Neural cell (in vitro differentiated cells): ENCODE measurements around the gene NDFIP1. TPM values are rescaled to one million over a fixed set of nuclear protein-coding genes. Genes with fewer than 3 reads are reported as not detected.

Experiments
- H2AFZ ChIP-seq: fragments of 200-600, 300-800 bp; sonication (generic), shearing (Covaris generic); 2 replicates; pipeline ENCODE4 v1.6.0; 2014; ENCODE audit warnings: low read depth, mild to moderate bottlenecking, antibody characterized with exemption, low read length, moderate library complexity
- H3F3A ChIP-seq: fragments of 200-600 bp; shearing (Covaris generic); 2 replicates; pipeline ENCODE4 v1.6.1; 2016; ENCODE audit warnings: mild to moderate bottlenecking, moderate library complexity, mixed read lengths, antibody characterized with exemption, low read length; ENCODE audit not compliant: insufficient read depth, poor library complexity, severe bottlenecking
- H3K27ac ChIP-seq: fragments of 200-600, 300-800 bp; sonication (generic), shearing (Covaris generic); 2 replicates; pipeline ENCODE4 v1.5.1; 2014; ENCODE audit warnings: mild to moderate bottlenecking, low read length, moderate library complexity
- H3K27me3 ChIP-seq: fragments of 300-800, 200-600 bp; sonication (generic), shearing (Covaris generic); 2 replicates; pipeline ENCODE4 v1.6.0; 2014; ENCODE audit warnings: mild to moderate bottlenecking, low read depth, low read length, moderate library complexity; ENCODE audit not compliant: insufficient read depth
- H3K36me3 ChIP-seq: fragments of 300-800, 200-600 bp; sonication (generic), shearing (Covaris generic); 2 replicates; pipeline ENCODE4 v1.5.1; 2014; ENCODE audit warnings: mild to moderate bottlenecking, antibody characterized with exemption, low read length, moderate library complexity; ENCODE audit not compliant: insufficient read depth
- H3K4me2 ChIP-seq: fragments of 300-800, 200-600 bp; sonication (generic), shearing (Covaris generic); 2 replicates; pipeline ENCODE4 v1.6.0; 2014; ENCODE audit warnings: mild to moderate bottlenecking, low read length
- H3K4me3 ChIP-seq: fragments of 300-800, 200-600 bp; sonication (generic), shearing (Covaris generic); 2 replicates; pipeline ENCODE4 v1.5.1; 2014; ENCODE audit warnings: mild to moderate bottlenecking, low read length, moderate library complexity
- H3K79me2 ChIP-seq: fragments of 200-600 bp; shearing (Covaris generic); replicated peaks from 2 replicates; pipeline ENCODE4 v1.6.0; 2014; ENCODE audit warnings: mild to moderate bottlenecking, low read length, moderate library complexity; ENCODE audit not compliant: insufficient read depth
- H3K9ac ChIP-seq: fragments of 300-800, 200-600 bp; sonication (generic), shearing (Covaris generic); 2 replicates; pipeline ENCODE4 v1.6.1; 2016; ENCODE audit warnings: mild to moderate bottlenecking, low read length, mixed read lengths
- H3K9me2 ChIP-seq: fragments of 200-600 bp; shearing (Covaris generic); 2 replicates; pipeline ENCODE4 v1.6.1; 2016; ENCODE audit warnings: mild to moderate bottlenecking, low read length, mixed read lengths; ENCODE audit not compliant: insufficient read depth
- H3K9me3 ChIP-seq: fragments of 200-600, 300-800 bp; sonication (generic), shearing (Covaris generic); 2 replicates; pipeline ENCODE4 v1.6.1; 2016; ENCODE audit warnings: mild to moderate bottlenecking, mixed run types, low read length, moderate library complexity, mixed read lengths
- H4K20me1 ChIP-seq: fragments of 200-600 bp; shearing (Covaris generic); 2 replicates; pipeline ENCODE4 v1.6.1; 2016; ENCODE audit warnings: mild to moderate bottlenecking, mixed run types; ENCODE audit not compliant: insufficient read depth
- EP300 ChIP-seq: fragments of 450-650 bp; conservative IDR thresholded peaks from 2 replicates; pipeline ENCODE4 v1.6.1; 2014; ENCODE audit warnings: antibody characterized with exemption, mild to moderate bottlenecking, moderate library complexity; ENCODE audit not compliant: poor library complexity, severe bottlenecking
- EZH2 ChIP-seq: fragments of 200-600, 300-800 bp; shearing (Covaris generic), sonication (generic); IDR thresholded peaks from 2 replicates; pipeline ENCODE4 v1.6.1; 2014; ENCODE audit warnings: antibody characterized with exemption, low read length, borderline replicate concordance, mild to moderate bottlenecking; ENCODE audit not compliant: insufficient read depth, poor library complexity, severe bottlenecking
- MXI1 ChIP-seq: fragments of 450-650 bp; conservative IDR thresholded peaks from 2 replicates; pipeline ENCODE4 v1.6.1; 2014; ENCODE audit warnings: antibody characterized with exemption, mild to moderate bottlenecking; ENCODE audit not compliant: poor library complexity, severe bottlenecking
- POLR2AphosphoS5 ChIP-seq: IDR thresholded peaks from 2 replicates; pipeline ENCODE4 v1.6.1; 2012
- RAD21 ChIP-seq: fragments of 450-650 bp; conservative IDR thresholded peaks from 2 replicates; pipeline ENCODE4 v1.6.1; 2014; ENCODE audit warnings: antibody characterized with exemption, mild to moderate bottlenecking, moderate library complexity
- SMC3 ChIP-seq: fragments of 450-650 bp; conservative IDR thresholded peaks from 2 replicates; pipeline ENCODE4 v1.6.1; 2014; ENCODE audit warnings: antibody characterized with exemption, mild to moderate bottlenecking, moderate library complexity; ENCODE audit not compliant: poor library complexity
- TAF1 ChIP-seq: IDR thresholded peaks from 2 replicates; pipeline ENCODE4 v1.6.1; 2012; ENCODE audit warnings: low read depth
- polyA plus RNA-seq: library from polyadenylated mRNA; depleted of rRNA; stranded (reverse); fragments of >200 nt; gene quantifications from 2 replicates; pipeline ENCODE4 v1.2.3, GENCODE V29; 2014
- TF ChIP-seq, protein P1 (sequence below): IDR thresholded peaks from 2 replicates; pipeline ENCODE4 v1.6.1; 2012; ENCODE audit warnings: borderline replicate concordance
- TF ChIP-seq, protein P2 (sequence below): fragments of 450-650 bp; IDR thresholded peaks from 2 replicates; pipeline ENCODE4 v1.5.1; 2014; ENCODE audit warnings: antibody characterized with exemption, mild to moderate bottlenecking, moderate library complexity; ENCODE audit not compliant: poor library complexity, severe bottlenecking

The NDFIP1 gene
- polyA plus RNA-seq, 1 donor from 2014 or later = 99.7 TPM

DNA sequence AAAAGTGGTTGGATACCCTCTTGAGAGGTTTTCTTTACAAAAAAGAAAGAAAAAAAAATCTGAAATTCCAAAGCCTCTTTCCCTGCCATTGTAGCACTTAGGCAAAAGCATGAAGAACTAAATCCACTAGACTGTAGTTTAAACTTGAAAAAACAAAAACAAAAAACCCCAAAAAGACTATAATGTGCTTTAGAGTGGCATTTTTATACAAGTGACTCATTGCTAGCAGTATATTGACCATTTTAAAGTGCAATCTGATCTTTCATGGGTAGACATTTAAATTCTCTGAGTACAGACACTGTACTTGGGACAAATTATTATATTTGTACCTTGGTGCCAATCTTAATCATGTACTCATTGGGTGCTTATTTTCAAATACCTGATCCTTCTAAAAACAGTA, 50.8 kb downstream of the NDFIP1 start:
- Histone ChIP-seq H3K36me3 (no peaks in the 10 kb centered on the region), H2AFZ (no peak overlapping the region), H4K20me1 (no peaks in the 10 kb centered on the region), H3K4me3 (no peak overlapping the region), H3K9me2 (no peaks in the 10 kb centered on the region), H3K79me2 (no peaks in the 10 kb centered on the region), H3K27me3 (no peaks in the 10 kb centered on the region), H3K9me3 (no peaks in the 10 kb centered on the region), H3K4me2 (no peak overlapping the region), H3F3A (no peaks in the 10 kb centered on the region), H3K27ac (no peak overlapping the region), H3K9ac (no peak overlapping the region)
- TF ChIP-seq TAF1 = no peak
- TF ChIP-seq, protein P1, sequence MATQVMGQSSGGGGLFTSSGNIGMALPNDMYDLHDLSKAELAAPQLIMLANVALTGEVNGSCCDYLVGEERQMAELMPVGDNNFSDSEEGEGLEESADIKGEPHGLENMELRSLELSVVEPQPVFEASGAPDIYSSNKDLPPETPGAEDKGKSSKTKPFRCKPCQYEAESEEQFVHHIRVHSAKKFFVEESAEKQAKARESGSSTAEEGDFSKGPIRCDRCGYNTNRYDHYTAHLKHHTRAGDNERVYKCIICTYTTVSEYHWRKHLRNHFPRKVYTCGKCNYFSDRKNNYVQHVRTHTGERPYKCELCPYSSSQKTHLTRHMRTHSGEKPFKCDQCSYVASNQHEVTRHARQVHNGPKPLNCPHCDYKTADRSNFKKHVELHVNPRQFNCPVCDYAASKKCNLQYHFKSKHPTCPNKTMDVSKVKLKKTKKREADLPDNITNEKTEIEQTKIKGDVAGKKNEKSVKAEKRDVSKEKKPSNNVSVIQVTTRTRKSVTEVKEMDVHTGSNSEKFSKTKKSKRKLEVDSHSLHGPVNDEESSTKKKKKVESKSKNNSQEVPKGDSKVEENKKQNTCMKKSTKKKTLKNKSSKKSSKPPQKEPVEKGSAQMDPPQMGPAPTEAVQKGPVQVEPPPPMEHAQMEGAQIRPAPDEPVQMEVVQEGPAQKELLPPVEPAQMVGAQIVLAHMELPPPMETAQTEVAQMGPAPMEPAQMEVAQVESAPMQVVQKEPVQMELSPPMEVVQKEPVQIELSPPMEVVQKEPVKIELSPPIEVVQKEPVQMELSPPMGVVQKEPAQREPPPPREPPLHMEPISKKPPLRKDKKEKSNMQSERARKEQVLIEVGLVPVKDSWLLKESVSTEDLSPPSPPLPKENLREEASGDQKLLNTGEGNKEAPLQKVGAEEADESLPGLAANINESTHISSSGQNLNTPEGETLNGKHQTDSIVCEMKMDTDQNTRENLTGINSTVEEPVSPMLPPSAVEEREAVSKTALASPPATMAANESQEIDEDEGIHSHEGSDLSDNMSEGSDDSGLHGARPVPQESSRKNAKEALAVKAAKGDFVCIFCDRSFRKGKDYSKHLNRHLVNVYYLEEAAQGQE = no peak
- TF ChIP-seq MXI1 = no peak
- TF ChIP-seq, protein P2, sequence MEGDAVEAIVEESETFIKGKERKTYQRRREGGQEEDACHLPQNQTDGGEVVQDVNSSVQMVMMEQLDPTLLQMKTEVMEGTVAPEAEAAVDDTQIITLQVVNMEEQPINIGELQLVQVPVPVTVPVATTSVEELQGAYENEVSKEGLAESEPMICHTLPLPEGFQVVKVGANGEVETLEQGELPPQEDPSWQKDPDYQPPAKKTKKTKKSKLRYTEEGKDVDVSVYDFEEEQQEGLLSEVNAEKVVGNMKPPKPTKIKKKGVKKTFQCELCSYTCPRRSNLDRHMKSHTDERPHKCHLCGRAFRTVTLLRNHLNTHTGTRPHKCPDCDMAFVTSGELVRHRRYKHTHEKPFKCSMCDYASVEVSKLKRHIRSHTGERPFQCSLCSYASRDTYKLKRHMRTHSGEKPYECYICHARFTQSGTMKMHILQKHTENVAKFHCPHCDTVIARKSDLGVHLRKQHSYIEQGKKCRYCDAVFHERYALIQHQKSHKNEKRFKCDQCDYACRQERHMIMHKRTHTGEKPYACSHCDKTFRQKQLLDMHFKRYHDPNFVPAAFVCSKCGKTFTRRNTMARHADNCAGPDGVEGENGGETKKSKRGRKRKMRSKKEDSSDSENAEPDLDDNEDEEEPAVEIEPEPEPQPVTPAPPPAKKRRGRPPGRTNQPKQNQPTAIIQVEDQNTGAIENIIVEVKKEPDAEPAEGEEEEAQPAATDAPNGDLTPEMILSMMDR = no peak
- no peak for TF ChIP-seq RAD21
- no peak for TF ChIP-seq EP300
- no peak for TF ChIP-seq POLR2AphosphoS5
- TF ChIP-seq SMC3 = no peak
- TF ChIP-seq EZH2 = no peak

DNA sequence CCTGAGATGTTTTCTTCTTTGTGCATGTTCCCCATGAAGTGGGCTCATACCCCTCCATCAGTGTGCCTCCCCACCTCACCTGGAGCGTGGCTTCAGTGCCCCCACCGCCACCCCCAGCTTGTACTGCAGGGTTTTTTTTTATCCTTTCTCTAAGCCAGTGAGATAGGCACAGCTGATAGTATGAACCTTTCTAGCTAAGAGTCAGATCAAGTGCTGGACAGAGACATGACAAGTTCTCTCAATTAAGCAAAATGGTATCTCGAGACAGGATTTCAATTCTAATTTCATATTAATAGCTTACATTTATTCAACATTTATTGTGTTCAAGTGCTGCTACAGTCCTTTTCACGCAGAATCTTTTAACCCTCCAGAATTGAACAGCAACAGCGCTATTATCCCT, 55.7 kb downstream of the NDFIP1 start:
- Histone ChIP-seq H3K4me2 (no peak overlapping the region), H4K20me1 (no peaks in the 10 kb centered on the region), H3K27ac (no peak overlapping the region), H3K9me3 (no peaks in the 10 kb centered on the region), H3K36me3 (no peaks in the 10 kb centered on the region), H3K9ac (no peak overlapping the region), H3K27me3 (no peaks in the 10 kb centered on the region), H3F3A (no peaks in the 10 kb centered on the region), H3K79me2 (no peaks in the 10 kb centered on the region), H2AFZ (no peak overlapping the region), H3K4me3 (no peak overlapping the region), H3K9me2 (no peaks in the 10 kb centered on the region)
- TF ChIP-seq EP300 = no peak
- no peak for TF ChIP-seq MXI1
- TF ChIP-seq SMC3 = no peak
- TF ChIP-seq, protein P2 = no peak
- no peak for TF ChIP-seq RAD21
- no peak for TF ChIP-seq POLR2AphosphoS5
- no peak for TF ChIP-seq TAF1
